Measurements from ENCODE around the gene CHCHD1. TPM values are rescaled to one million over a fixed set of nuclear protein-coding genes. Genes with fewer than 3 reads are reported as not detected.
"Not testable (repeated sequence)": the region's sequence is repeated elsewhere in the genome, so short reads cannot be mapped to it uniquely, and the experiment has no call there.

The CHCHD1 gene
- total RNA-seq, 1 experiment from 2014 or later = 44.1 TPM

DNA sequence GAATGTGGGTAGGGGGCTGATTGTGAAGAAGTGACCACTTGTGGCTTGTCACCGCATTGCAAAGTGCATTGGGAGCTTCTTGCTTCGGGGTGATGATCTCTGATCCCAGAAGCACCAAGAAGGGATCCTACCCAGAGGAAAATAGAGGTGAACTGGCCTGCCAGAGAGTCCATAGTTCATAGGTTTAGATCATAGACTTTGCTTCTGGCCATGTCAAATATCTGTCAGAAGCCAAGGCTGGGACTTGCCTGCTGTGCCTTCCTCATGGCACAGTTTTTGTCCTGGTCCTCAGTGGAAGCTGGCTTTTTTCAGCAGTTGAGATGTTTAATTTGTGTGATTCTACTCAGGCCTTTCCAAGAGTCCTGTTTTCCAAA, 4.7 kb downstream of the CHCHD1 start:
- Histone ChIP-seq H3K27ac (no peak overlapping the region), H3K9me2 (ENCODE audit: insufficient read depth) (no peaks in the 10 kb centered on the region), H3K4me2 (peak overlapping the region; percentile 91), H3K79me2 (ENCODE audit: low read depth) (peaks cover 61% of the 10 kb centered on the region), H3K9me3 (ENCODE audit: insufficient read depth, low read depth) (no peaks in the 10 kb centered on the region), H2AFZ (peak overlapping the region; percentile 78), H3K4me1 (replicated peaks; ENCODE audit: insufficient read depth) (peaks cover 26% of the 10 kb centered on the region), H3K4me3 (peak overlapping the region; percentile 58), H4K20me1 (ENCODE audit: insufficient read depth) (peaks cover 18% of the 10 kb centered on the region; the same call in 1 of the 2 replicates), H3F3A (ENCODE audit: insufficient read depth, low read depth) (peaks cover 19% of the 10 kb centered on the region), H3K27me3 (ENCODE audit: insufficient read depth, low read depth) (no peaks in the 10 kb centered on the region), H3K36me3 (ENCODE audit: low read depth) (0 out of 2 replicates have a peak, but pooled peaks cover 3% of the 10 kb centered on the region)
- TF ChIP-seq EZH2 (IDR thresholded peaks at IDR 0.05; ENCODE audit: low read depth) = no peak
- TF ChIP-seq, protein P1, sequence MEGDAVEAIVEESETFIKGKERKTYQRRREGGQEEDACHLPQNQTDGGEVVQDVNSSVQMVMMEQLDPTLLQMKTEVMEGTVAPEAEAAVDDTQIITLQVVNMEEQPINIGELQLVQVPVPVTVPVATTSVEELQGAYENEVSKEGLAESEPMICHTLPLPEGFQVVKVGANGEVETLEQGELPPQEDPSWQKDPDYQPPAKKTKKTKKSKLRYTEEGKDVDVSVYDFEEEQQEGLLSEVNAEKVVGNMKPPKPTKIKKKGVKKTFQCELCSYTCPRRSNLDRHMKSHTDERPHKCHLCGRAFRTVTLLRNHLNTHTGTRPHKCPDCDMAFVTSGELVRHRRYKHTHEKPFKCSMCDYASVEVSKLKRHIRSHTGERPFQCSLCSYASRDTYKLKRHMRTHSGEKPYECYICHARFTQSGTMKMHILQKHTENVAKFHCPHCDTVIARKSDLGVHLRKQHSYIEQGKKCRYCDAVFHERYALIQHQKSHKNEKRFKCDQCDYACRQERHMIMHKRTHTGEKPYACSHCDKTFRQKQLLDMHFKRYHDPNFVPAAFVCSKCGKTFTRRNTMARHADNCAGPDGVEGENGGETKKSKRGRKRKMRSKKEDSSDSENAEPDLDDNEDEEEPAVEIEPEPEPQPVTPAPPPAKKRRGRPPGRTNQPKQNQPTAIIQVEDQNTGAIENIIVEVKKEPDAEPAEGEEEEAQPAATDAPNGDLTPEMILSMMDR (conservative IDR thresholded peaks at IDR 0.05) = no peak
- no peak for DNase-seq
- BruUV-seq (replicated peaks) = no TSS peak
- CTCF ChIA-PET = interaction anchor here (0.5 kb wide), 2 partner anchors 17 to 45 kb away, joined by 3 read pairs; no protein-coding TSS in a partner anchor
- intact Hi-C loops (cut with micrococcal nuclease; ENCODE audit: unreplicated experiment) = loop anchor here (5.0 kb wide), 1 partner anchor 91 kb away; no protein-coding TSS in a partner anchor
- POLR2A ChIA-PET (ENCODE audit: unreplicated experiment) = interaction anchor here (0.6 to 0.8 kb wide), 2 partner anchors 10 to 690 kb away, joined by 3 read pairs; no protein-coding TSS in a partner anchor

- H3K9me3 ChIP-seq (ENCODE audit: insufficient read depth, low read depth); CTCF ChIA-PET; BruUV-seq (replicated peaks); H3K27me3 ChIP-seq (ENCODE audit: insufficient read depth, low read depth); DNase-seq; H2AFZ ChIP-seq; POLR2A ChIA-PET (ENCODE audit: unreplicated experiment); H3K9me2 ChIP-seq (ENCODE audit: insufficient read depth); H3K36me3 ChIP-seq (ENCODE audit: low read depth); H3K27ac ChIP-seq: not testable (repeated sequence)
- Histone ChIP-seq H4K20me1 (ENCODE audit: insufficient read depth) (peaks cover 18% of the 10 kb centered on the region; the same call in 1 of the 2 replicates), H3K4me1 (replicated peaks; ENCODE audit: insufficient read depth) (peaks cover 26% of the 10 kb centered on the region), H3K4me2 (peak overlapping the region; percentile 91), H3K4me3 (peak overlapping the region; percentile 58; the same call in 1 of the 2 replicates), H3K79me2 (ENCODE audit: low read depth) (peaks cover 57% of the 10 kb centered on the region), H3F3A (ENCODE audit: insufficient read depth, low read depth) (peaks cover 19% of the 10 kb centered on the region)
- intact Hi-C loops (cut with micrococcal nuclease; ENCODE audit: unreplicated experiment) = loop anchor here (5.0 kb wide), 1 partner anchor 90 kb away; no protein-coding TSS in a partner anchor
Observed at GRCh38 chr10:73787031-73787800, 5.4 kb downstream of the CHCHD1 start.

DNA sequence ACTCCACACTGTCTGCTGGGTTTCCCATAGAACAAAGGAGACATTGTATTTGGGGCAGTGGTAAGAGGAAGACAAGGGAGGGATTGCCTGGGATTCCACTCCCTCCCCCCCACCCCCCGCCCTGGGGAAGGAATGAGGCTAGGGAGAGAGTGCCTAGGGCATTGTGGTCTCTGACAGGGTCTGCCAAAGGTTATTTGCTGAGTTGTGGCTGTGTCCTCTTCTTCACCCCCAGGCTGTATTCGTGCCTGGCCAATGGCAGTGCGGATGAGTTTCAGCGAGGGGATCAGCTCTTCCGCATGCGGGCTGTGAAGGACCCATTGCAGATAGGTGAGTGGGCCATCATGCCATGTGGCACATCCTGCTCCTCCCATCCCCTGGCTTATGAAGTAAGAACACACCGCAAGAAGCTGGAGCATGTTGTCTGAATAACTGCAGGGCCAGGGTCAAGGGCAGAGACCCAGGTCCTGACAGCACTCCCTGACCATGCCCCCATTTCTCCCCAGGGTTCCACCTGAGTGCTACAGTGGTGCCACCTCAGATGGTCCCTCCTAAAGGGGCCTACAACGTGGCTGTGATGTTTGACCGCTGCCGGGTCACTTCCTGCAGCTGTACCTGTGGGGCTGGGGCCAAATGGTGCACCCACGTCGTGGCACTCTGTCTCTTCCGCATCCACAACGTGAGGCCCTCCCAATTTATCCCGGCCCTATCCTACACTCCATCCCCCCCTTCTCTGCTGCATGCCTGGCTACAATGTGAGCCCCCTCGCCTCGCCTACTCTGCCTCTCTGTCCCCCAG, 7.2 kb downstream of the CHCHD1 start:
- H3K9me2 ChIP-seq (ENCODE audit: insufficient read depth) = no peaks in the 10 kb centered on the region
- H3K4me1 ChIP-seq (replicated peaks; ENCODE audit: insufficient read depth) = peaks cover 16% of the 10 kb centered on the region
- no peak overlapping the region for H3K4me3 ChIP-seq
- no TSS peak for BruUV-seq (replicated peaks)
- H4K20me1 ChIP-seq (ENCODE audit: insufficient read depth) = peaks cover 18% of the 10 kb centered on the region; the same call in 1 of the 2 replicates
- H3K27me3 ChIP-seq (ENCODE audit: insufficient read depth, low read depth) = no peaks in the 10 kb centered on the region
- TF ChIP-seq, protein P1 (conservative IDR thresholded peaks at IDR 0.05) = no peak
- TF ChIP-seq EZH2 (IDR thresholded peaks at IDR 0.05; ENCODE audit: low read depth) = no peak
- CTCF ChIA-PET = interaction anchor here (1.0 kb wide), 1 partner anchor 91 kb away, joined by 3 read pairs; no protein-coding TSS in a partner anchor
- H3K4me2 ChIP-seq = no peak overlapping the region
- intact Hi-C loops (cut with micrococcal nuclease; ENCODE audit: unreplicated experiment) = loop anchor here (5.0 kb wide), 1 partner anchor 88 kb away; no protein-coding TSS in a partner anchor
- H3F3A ChIP-seq (ENCODE audit: insufficient read depth, low read depth) = peaks cover 12% of the 10 kb centered on the region
- no peak overlapping the region for H2AFZ ChIP-seq
- no peak for DNase-seq
- no peak overlapping the region for H3K27ac ChIP-seq
- peaks cover 39% of the 10 kb centered on the region for H3K79me2 ChIP-seq (ENCODE audit: low read depth)
- 0 out of 2 replicates have a peak, but pooled peaks cover 3% of the 10 kb centered on the region for H3K36me3 ChIP-seq (ENCODE audit: low read depth)
- POLR2A ChIA-PET (ENCODE audit: unreplicated experiment) = no interaction called here
- H3K9me3 ChIP-seq (ENCODE audit: insufficient read depth, low read depth) = no peaks in the 10 kb centered on the region
